SK-N-SH (cell line): ENCODE results near the gene OR2L8. TPM values are rescaled to one million over a fixed set of nuclear protein-coding genes. Genes with fewer than 3 reads are reported as not detected.

Experiments
- CTCF ChIA-PET: fragments of 300-600, 350-600 bp; formaldehyde crosslinking; extraction: SDS; loops from one replicate; lab custom pipeline; 2021; lab: Yijun Ruan, JAX
- POLR2A ChIA-PET: fragments of 350-600 bp; sonication (Branson Sonifier 250); formaldehyde crosslinking; extraction: SDS; loops from one replicate; lab custom pipeline; 2020; ENCODE audit warnings: antibody characterized with exemption, inconsistent platforms; lab: Yijun Ruan, JAX
- DNase-seq: peaks from one replicate; pipeline ENCODE4 v3.0.0; 2012
- H2AFZ ChIP-seq: fragments of 200-600 bp; sonication (generic); 2 replicates; pipeline ENCODE4 v1.8.1; 2016; ENCODE audit warnings: antibody characterized with exemption, mild to moderate bottlenecking, low read depth
- H3F3A ChIP-seq: fragments of 200-600 bp; sonication (generic); replicated peaks from 2 replicates; pipeline ENCODE3; 2016; ENCODE audit warnings: antibody characterized with exemption, mild to moderate bottlenecking; ENCODE audit not compliant: insufficient read depth
- H3K27ac ChIP-seq, 2 experiments: fragments of 200-500 bp in 1 of 2; fragments of 200-600 bp in 1 of 2; sonication (Bioruptor generic) in 1 of 2; sonication (generic), shearing (Covaris generic) in 1 of 2; 2 replicates each; pipeline versions ENCODE4 v1.5.1 to v1.6.1; 2014 to 2016; ENCODE audit warnings: low read depth in 2 of 2, inconsistent platforms in 1 of 2, low read length in 1 of 2, mild to moderate bottlenecking in 1 of 2, mixed read lengths in 1 of 2
- H3K27me3 ChIP-seq: fragments of 200-600 bp; sonication (generic), shearing (Covaris generic); 2 replicates; pipeline ENCODE4 v1.6.1; 2016; ENCODE audit warnings: mixed run types; ENCODE audit not compliant: insufficient read depth
- H3K36me3 ChIP-seq, 2 experiments: fragments of 200-500 bp in 1 of 2; fragments of 200-600 bp in 1 of 2; sonication (Bioruptor generic) in 1 of 2; sonication (generic) in 1 of 2; replicated peaks in 1 of 2; 2 replicates each; pipeline versions ENCODE3 to v1.5.1; 2014 to 2016; ENCODE audit warnings: low read length in 1 of 2, mild to moderate bottlenecking in 1 of 2; ENCODE audit not compliant: insufficient read depth in 2 of 2, control insufficient read depth in 1 of 2
- H3K4me1 ChIP-seq, 2 experiments: fragments of 200-500 bp in 1 of 2; fragments of 200-600 bp in 1 of 2; sonication (Bioruptor generic) in 1 of 2; sonication (generic), shearing (Covaris generic) in 1 of 2; 2 replicates each; pipeline versions ENCODE4 v1.5.1 to v1.6.1; 2014 to 2016; ENCODE audit warnings: low read depth in 1 of 2, low read length in 1 of 2, mixed run types in 1 of 2; ENCODE audit not compliant: insufficient read depth in 2 of 2, control insufficient read depth in 1 of 2
- H3K4me2 ChIP-seq: fragments of 200-600 bp; sonication (generic), shearing (Covaris generic); 2 replicates; pipeline ENCODE4 v1.6.1; 2017; ENCODE audit warnings: mixed run types
- H3K4me3 ChIP-seq, 2 experiments: fragments of 200-500 bp in 1 of 2; fragments of 200-600 bp in 1 of 2; sonication (Bioruptor generic) in 1 of 2; sonication (generic), shearing (Covaris generic) in 1 of 2; 2 replicates each; pipeline versions ENCODE4 v1.5.1 to v1.8.1; 2014 to 2016; ENCODE audit warnings: low read depth in 2 of 2, inconsistent platforms in 1 of 2, low read length in 1 of 2, mild to moderate bottlenecking in 1 of 2, mixed read lengths in 1 of 2, moderate library complexity in 1 of 2
- H3K79me2 ChIP-seq: fragments of 200-600 bp; sonication (generic); 2 replicates; pipeline ENCODE4 v1.8.1; 2017; ENCODE audit warnings: mild to moderate bottlenecking; ENCODE audit not compliant: insufficient read depth
- H3K9ac ChIP-seq: fragments of 200-600 bp; sonication (generic); 2 replicates; pipeline ENCODE4 v1.6.1; 2017; ENCODE audit warnings: mixed run types
- H3K9me2 ChIP-seq: fragments of 200-600 bp; sonication (generic); 2 replicates; pipeline ENCODE4 v1.6.1; 2017; ENCODE audit warnings: mixed run types
- H3K9me3 ChIP-seq: fragments of 200-600 bp; sonication (generic); 2 replicates; pipeline ENCODE4 v1.6.1; 2017; ENCODE audit warnings: mixed run types, mild to moderate bottlenecking, moderate library complexity
- H4K20me1 ChIP-seq: fragments of 200-600 bp; sonication (generic); 2 replicates; pipeline ENCODE4 v1.6.1; 2017; ENCODE audit warnings: mild to moderate bottlenecking, mixed run types; ENCODE audit not compliant: insufficient read depth
- CHD2 ChIP-seq: fragments of 150-350 bp; IDR thresholded peaks from 2 replicates; pipeline ENCODE4 v1.6.1; 2018; ENCODE audit warnings: low read length; ENCODE audit not compliant: partially characterized antibody
- ELF1 ChIP-seq: IDR thresholded peaks from 2 replicates; pipeline ENCODE4 v1.4.0; 2012
- GATA2 ChIP-seq: sonication (generic); formaldehyde crosslinking; IDR thresholded peaks from 2 replicates; pipeline ENCODE4 v1.5.0; 2020; ENCODE audit warnings: mild to moderate bottlenecking, missing genetic modification reagents
- JUND ChIP-seq: IDR thresholded peaks from 2 replicates; pipeline ENCODE4 v1.4.0; 2012
- MEF2A ChIP-seq: IDR thresholded peaks from 2 replicates; pipeline ENCODE4 v1.4.0; 2012; ENCODE audit warnings: low read depth, borderline replicate concordance
- PBX3 ChIP-seq: IDR thresholded peaks from 2 replicates; pipeline ENCODE4; 2012
- RFX5 ChIP-seq: IDR thresholded peaks from 2 replicates; pipeline ENCODE4 v1.6.1; 2012; ENCODE audit warnings: mild to moderate bottlenecking, improper control_type of control experiment, low read length
- SIN3A ChIP-seq: IDR thresholded peaks from 2 replicates; pipeline ENCODE4 v1.6.1; 2012; ENCODE audit warnings: low read depth, mild to moderate bottlenecking, low read length, moderate library complexity, borderline replicate concordance
- TCF12 ChIP-seq: IDR thresholded peaks from 2 replicates; pipeline ENCODE4 v1.4.0; 2012
- USF1 ChIP-seq: IDR thresholded peaks from 2 replicates; pipeline ENCODE4 v1.4.0; 2012; ENCODE audit warnings: low read depth, borderline replicate concordance
- YY1 ChIP-seq: IDR thresholded peaks from 2 replicates; pipeline ENCODE4 v1.4.0; 2012; ENCODE audit warnings: low read depth, mild to moderate bottlenecking
- WGBS: methylation state at CpG from one replicate; pipeline ENCODE4 v1.1.6; 2017; ENCODE audit warnings: low lambda C conversion rate; 5-methylcytosine and 5-hydroxymethylcytosine counted together
- polyA plus RNA-seq, 3 experiments: library from polyadenylated mRNA; depleted of rRNA; stranded (reverse); fragments of >200 nt; gene quantifications; 2 replicates each; pipeline ENCODE4 v1.2.3, GENCODE V29; 2012

OR2L8 gene
- polyA plus RNA-seq (2012; rRNA removed): not detected in 2 replicates
- polyA plus RNA-seq (2012; cell fraction: cytosol; rRNA removed): not detected in 2 replicates
- polyA plus RNA-seq (2012; cell fraction: nucleus; rRNA removed): 0.13 TPM in 1 of 2 replicates, not detected in the other

- ChIA-PET POLR2A (no interaction called here), CTCF (no interaction called here)
- Histone ChIP-seq H3K9ac (no peak within 1 kb of the TSS), H3K4me1 (no peaks in the 10 kb centered on the region), H3F3A (no peaks in the 10 kb centered on the region), H3K4me2 (no peak within 1 kb of the TSS), H3K36me3 (no peaks in the 10 kb centered on the region), H3K27ac (no peak within 1 kb of the TSS), H3K4me3 (no peak within 1 kb of the TSS), H3K9me3 (no peaks in the 10 kb centered on the region), H4K20me1 (no peaks in the 10 kb centered on the region), H3K79me2 (no peaks in the 10 kb centered on the region), H3K9me2 (no peaks in the 10 kb centered on the region), H3K27me3 (no peaks in the 10 kb centered on the region), H2AFZ (no peak within 1 kb of the TSS)
- no peak for TF ChIP-seq PBX3
- TF ChIP-seq MEF2A: no peak
- no peak for TF ChIP-seq TCF12
- TF ChIP-seq GATA2: no peak
- 7% methylated on average over 3 of the region's 3 CpGs for WGBS
- no peak for DNase-seq
These were observed at the start of gene OR2L8 for GRCh38 chr1:247948558-247948957. OR2L8 (plus strand) TSS chr1:247948858; CDS start chr1:247948858, 0 bp downstream.

GRCh38 chr1:247904122-247904521 lies 44.5 kb upstream of the OR2L8 start:
- H3K9me2 ChIP-seq: no peaks in the 10 kb centered on the region
- no peaks in the 10 kb centered on the region for H4K20me1 ChIP-seq
- H3K4me1 ChIP-seq: no peaks in the 10 kb centered on the region
- H2AFZ ChIP-seq: no peak overlapping the region
- ChIA-PET CTCF (no interaction called here), POLR2A (no interaction called here)
- H3K9ac ChIP-seq: no peak overlapping the region
- H3K27me3 ChIP-seq: no peaks in the 10 kb centered on the region
- TF ChIP-seq RFX5 (no peak), USF1 (no peak), ELF1 (no peak), JUND (no peak), YY1 (no peak), CHD2 (no peak), SIN3A (no peak), PBX3 (no peak)
- 7% methylated on average over 6 of the region's 6 CpGs for WGBS
- peak overlapping the region; percentile 69 for H3K4me2 ChIP-seq
- H3K36me3 ChIP-seq: no peaks in the 10 kb centered on the region
- H3K79me2 ChIP-seq: no peaks in the 10 kb centered on the region
- H3F3A ChIP-seq: peaks cover 8% of the 10 kb centered on the region
- no peak for DNase-seq
- H3K27ac ChIP-seq: no peak overlapping the region
- peak overlapping the region in 1 of 2 experiments; percentile 32; a peak in 1 of 4 replicates for H3K4me3 ChIP-seq
- no peaks in the 10 kb centered on the region for H3K9me3 ChIP-seq
